NCI-H1694 (cell line): ENCODE data around the gene CACUL1.

Source experiments
- DNase-seq: peaks from one replicate; lab custom pipeline; 2025; lab: John Stamatoyannopoulos, UW

Gene CACUL1

GRCh38 chr10:118638680-118639079, 116.1 kb downstream of the CACUL1 start:
- no peak for DNase-seq

DNA sequence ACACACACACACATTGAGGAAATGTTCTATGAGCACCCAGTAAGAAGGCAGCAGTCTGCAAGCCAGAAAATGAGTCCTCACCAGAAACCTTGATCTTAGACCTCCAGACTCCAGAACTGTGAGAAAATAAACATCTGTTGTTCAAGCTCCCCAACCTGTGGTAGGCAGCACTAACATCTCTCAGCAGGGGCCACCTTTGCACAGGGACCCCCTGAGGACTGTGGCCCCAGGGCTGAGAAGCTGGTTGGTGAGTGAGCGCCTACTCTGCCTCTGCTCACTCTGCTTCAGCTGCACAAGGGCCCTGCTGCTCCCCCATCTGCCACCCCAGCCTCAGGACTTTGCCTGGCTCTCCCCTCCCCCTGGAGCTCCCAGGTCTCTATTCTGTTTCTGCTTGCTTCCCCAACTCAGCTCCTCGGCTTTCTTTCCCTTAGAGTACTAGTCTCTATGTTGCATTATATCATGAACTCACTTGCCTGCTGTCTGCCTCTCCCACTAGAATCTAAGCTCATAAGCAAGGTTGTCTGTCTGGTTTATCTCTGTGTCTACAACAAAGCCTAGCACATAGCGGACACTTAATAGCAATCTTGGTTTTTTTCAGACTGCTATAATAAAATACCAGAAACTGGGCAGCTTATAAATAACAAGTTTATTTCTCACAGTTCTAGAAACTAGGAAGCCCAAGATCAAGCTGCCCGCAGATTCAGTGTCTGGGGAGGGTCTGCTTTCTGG, 118.9 kb downstream of the CACUL1 start:
- no peak for DNase-seq

DNA sequence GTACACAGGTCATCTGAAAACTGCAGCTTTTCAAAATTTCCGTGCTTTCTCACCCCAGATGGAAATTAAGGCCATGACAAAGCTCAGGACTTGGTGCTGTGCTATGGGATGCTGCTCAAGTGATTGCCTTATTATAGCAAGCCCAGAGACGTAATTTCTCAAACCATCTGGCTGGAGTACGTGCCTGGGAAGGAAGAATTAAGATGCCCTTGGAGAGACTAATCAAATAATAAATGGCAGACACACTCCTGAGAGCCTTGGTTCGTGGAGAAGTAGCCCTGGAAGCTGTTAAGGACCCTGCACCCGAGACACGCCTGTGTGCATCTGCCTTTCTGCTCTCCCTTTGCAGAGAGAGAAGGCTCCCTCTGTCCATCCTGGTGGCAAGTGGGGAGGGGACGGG, 121.0 kb downstream of the CACUL1 start:
- no peak for DNase-seq

- no peak for DNase-seq
Observed at GRCh38 chr10:118629211-118629610, 125.6 kb downstream of the CACUL1 start.

GRCh38 chr10:118628397-118628796, 126.4 kb downstream of the CACUL1 start:
- no peak for DNase-seq

- no peak for DNase-seq
Observed at GRCh38 chr10:118626953-118627352, 127.8 kb downstream of the CACUL1 start.
